ENCODE data around the gene LRP1B.

LRP1B gene

DNA sequence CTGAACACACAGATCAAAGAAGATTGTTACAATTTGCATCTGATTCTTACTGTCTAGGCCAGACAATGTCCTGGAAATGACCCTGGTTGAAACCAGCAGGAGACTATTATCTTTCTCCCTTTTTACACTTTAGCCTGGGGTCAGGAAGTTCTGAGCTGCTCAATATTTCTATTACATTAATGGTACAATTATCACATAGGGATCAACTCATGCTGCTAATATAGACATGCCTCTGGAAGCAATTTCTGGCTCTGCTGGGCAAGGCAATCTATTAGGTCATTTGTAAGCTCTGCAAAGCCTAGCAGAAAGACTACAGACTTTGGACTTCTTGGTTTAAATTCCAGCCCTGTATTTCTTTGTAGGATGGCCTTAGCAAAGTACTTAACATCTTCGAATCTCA is 205.3 kb downstream of the LRP1B start:
- H4K20me1 ChIP-seq (ENCODE audit: insufficient read depth, low read length): no peaks in the 10 kb centered on the region
- no peaks in the 10 kb centered on the region for H3K27me3 ChIP-seq (ENCODE audit: insufficient read depth, low read length, poor library complexity)
- no peak for TF ChIP-seq EZH2 (IDR thresholded peaks at IDR 0.05; ENCODE audit: borderline replicate concordance, low read depth, low read length, severe bottlenecking)
- TF ChIP-seq, protein P1, sequence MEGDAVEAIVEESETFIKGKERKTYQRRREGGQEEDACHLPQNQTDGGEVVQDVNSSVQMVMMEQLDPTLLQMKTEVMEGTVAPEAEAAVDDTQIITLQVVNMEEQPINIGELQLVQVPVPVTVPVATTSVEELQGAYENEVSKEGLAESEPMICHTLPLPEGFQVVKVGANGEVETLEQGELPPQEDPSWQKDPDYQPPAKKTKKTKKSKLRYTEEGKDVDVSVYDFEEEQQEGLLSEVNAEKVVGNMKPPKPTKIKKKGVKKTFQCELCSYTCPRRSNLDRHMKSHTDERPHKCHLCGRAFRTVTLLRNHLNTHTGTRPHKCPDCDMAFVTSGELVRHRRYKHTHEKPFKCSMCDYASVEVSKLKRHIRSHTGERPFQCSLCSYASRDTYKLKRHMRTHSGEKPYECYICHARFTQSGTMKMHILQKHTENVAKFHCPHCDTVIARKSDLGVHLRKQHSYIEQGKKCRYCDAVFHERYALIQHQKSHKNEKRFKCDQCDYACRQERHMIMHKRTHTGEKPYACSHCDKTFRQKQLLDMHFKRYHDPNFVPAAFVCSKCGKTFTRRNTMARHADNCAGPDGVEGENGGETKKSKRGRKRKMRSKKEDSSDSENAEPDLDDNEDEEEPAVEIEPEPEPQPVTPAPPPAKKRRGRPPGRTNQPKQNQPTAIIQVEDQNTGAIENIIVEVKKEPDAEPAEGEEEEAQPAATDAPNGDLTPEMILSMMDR (IDR thresholded peaks at IDR 0.05; ENCODE audit: borderline replicate concordance, extremely low read depth, low read length, poor library complexity, severe bottlenecking): no peak
- H2AFZ ChIP-seq (ENCODE audit: low read depth, low read length): no peak overlapping the region
- no peak overlapping the region for H3K4me2 ChIP-seq (ENCODE audit: insufficient read depth, low read length)
- H3K79me2 ChIP-seq (ENCODE audit: insufficient read depth, low read length): no peaks in the 10 kb centered on the region
- H3K9me3 ChIP-seq (ENCODE audit: insufficient read depth, low read length, severe bottlenecking): no peaks in the 10 kb centered on the region
- DNase-seq (no peak), ATAC-seq (ENCODE audit: insufficient read depth, low read depth) (no peak)
- H3K4me1 ChIP-seq (ENCODE audit: insufficient read depth, low read length): no peaks in the 10 kb centered on the region
- H3K4me3 ChIP-seq (ENCODE audit: low read depth in 1 of 2, low read length in 2 of 2): no peak overlapping the region
- H3K9ac ChIP-seq (ENCODE audit: low read depth, low read length): no peak overlapping the region
- no peak overlapping the region for H3K27ac ChIP-seq (ENCODE audit: low read length)
- H3K36me3 ChIP-seq (ENCODE audit: insufficient read depth, low read length): no peaks in the 10 kb centered on the region

DNA sequence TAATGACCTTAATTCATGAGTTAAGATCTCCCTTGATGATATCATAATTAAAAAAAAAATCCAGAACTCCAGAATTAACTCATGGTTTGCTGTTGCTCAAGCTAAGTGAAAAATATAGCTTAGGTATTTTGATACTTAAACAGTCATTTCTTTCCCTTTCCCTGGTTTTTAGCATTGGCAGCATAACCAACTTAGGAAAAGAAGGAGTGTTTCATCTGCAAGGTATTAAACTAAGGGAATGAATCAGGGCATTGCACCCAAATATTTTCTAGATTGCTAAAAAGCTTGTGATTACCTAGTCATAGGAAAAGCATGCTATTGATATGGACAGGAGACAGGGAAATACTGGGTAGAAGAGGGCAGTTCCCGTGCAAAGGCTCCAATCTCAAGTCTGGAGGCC is 207.2 kb downstream of the LRP1B start:
- Histone ChIP-seq H2AFZ (ENCODE audit: low read depth, low read length) (no peak overlapping the region), H3K27ac (ENCODE audit: low read length) (no peak overlapping the region), H3K27me3 (ENCODE audit: insufficient read depth, low read length, poor library complexity) (no peaks in the 10 kb centered on the region), H3K9ac (ENCODE audit: low read depth, low read length) (no peak overlapping the region), H3K4me1 (ENCODE audit: insufficient read depth, low read length) (no peaks in the 10 kb centered on the region), H3K79me2 (ENCODE audit: insufficient read depth, low read length) (no peaks in the 10 kb centered on the region), H3K9me3 (ENCODE audit: insufficient read depth, low read length, severe bottlenecking) (no peaks in the 10 kb centered on the region), H3K36me3 (ENCODE audit: insufficient read depth, low read length) (no peaks in the 10 kb centered on the region), H3K4me2 (ENCODE audit: insufficient read depth, low read length) (no peak overlapping the region), H4K20me1 (ENCODE audit: insufficient read depth, low read length) (no peaks in the 10 kb centered on the region), H3K4me3 (ENCODE audit: low read depth in 1 of 2, low read length in 2 of 2) (no peak overlapping the region)
- DNase-seq (no peak), ATAC-seq (ENCODE audit: insufficient read depth, low read depth) (no peak)
- TF ChIP-seq, protein P1 (IDR thresholded peaks at IDR 0.05; ENCODE audit: borderline replicate concordance, extremely low read depth, low read length, poor library complexity, severe bottlenecking): no peak
- TF ChIP-seq EZH2 (IDR thresholded peaks at IDR 0.05; ENCODE audit: borderline replicate concordance, low read depth, low read length, severe bottlenecking): no peak

DNA sequence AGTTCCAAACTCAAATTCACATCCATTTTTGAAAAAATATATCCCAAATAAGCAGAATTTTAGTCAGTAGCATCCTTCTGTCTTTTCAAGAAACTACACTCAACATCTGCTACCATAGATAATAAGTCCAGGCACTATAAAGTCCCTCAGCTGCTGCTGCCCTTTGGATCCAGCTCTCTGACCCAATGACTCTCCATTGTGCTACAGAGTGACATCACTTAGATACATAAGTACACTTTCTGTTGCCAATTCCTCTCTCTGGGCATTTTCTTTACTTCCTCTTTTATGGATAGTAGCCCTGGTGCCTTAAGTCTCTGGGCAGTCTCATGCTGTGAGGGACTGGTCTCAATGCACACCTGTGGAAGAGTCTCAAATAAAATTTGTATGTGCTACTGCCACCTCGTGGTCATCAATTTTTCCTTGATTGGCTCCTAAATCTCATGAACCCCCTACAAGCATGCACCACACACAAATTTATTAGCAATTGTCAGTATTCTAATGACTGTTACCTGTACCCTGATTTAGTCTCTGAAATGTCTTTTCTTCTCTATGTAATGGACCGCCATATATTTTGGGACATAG is 219.2 kb downstream of the LRP1B start:
- ATAC-seq (ENCODE audit: insufficient read depth, low read depth): peak; percentile 86

More for the DNA sequence above, 219.2 kb downstream of the LRP1B start:
- no peaks in the 10 kb centered on the region for H3K9me3 ChIP-seq (ENCODE audit: insufficient read depth, low read length, severe bottlenecking)
- no peak overlapping the region for H2AFZ ChIP-seq (ENCODE audit: low read depth, low read length)
- H3K9ac ChIP-seq (ENCODE audit: low read depth, low read length): no peak overlapping the region
- no peaks in the 10 kb centered on the region for H3K4me1 ChIP-seq (ENCODE audit: insufficient read depth, low read length)
- H3K27me3 ChIP-seq (ENCODE audit: insufficient read depth, low read length, poor library complexity): no peaks in the 10 kb centered on the region
- H3K4me3 ChIP-seq (ENCODE audit: low read depth in 1 of 2, low read length in 2 of 2): no peak overlapping the region
- peak; percentile 35 for DNase-seq
- no peak overlapping the region for H3K4me2 ChIP-seq (ENCODE audit: insufficient read depth, low read length)
- no peaks in the 10 kb centered on the region for H3K79me2 ChIP-seq (ENCODE audit: insufficient read depth, low read length)
- no peaks in the 10 kb centered on the region for H3K36me3 ChIP-seq (ENCODE audit: insufficient read depth, low read length)
- H3K27ac ChIP-seq (ENCODE audit: low read length): no peak overlapping the region
- no peak for TF ChIP-seq EZH2 (IDR thresholded peaks at IDR 0.05; ENCODE audit: borderline replicate concordance, low read depth, low read length, severe bottlenecking)
- TF ChIP-seq, protein P1 (IDR thresholded peaks at IDR 0.05; ENCODE audit: borderline replicate concordance, extremely low read depth, low read length, poor library complexity, severe bottlenecking): peak; percentile 53
- H4K20me1 ChIP-seq (ENCODE audit: insufficient read depth, low read length): no peaks in the 10 kb centered on the region

Data from DND-41 (cell line).